HCT116 (cell line): Measurements from ENCODE around the gene C5orf24. TPM values are rescaled to one million over a fixed set of nuclear protein-coding genes. Genes with fewer than 3 reads are reported as not detected.
"Not testable (repeated sequence)": the region's sequence is repeated elsewhere in the genome, so short reads cannot be mapped to it uniquely, and the experiment has no call there.

Experiments used
- ATAC-seq: fragments of 200-7000 bp; cut with Tn5 transposase; 2 replicates; pipeline ENCODE4 v1.9.1; 2020; ENCODE audit warnings: mild to moderate bottlenecking, moderate library complexity
- BruUV-seq: library from RNA; stranded (reverse); fragments of 400-500 nt; replicated peaks from 2 replicates; lab custom pipeline; 2021; lab: Mats Ljungman, UMichigan
- CTCF ChIA-PET: fragments of 300-600 bp; sonication (Branson Sonifier 250); formaldehyde crosslinking; loops from one replicate; lab custom pipeline; 2021; ENCODE audit warnings: antibody characterized with exemption; lab: Charles Lee
- POLR2A ChIA-PET: fragments of 300-600, 350-600 bp; sonication (Branson Sonifier 250); formaldehyde crosslinking; loops from one replicate; lab custom pipeline; 2021; ENCODE audit warnings: antibody characterized with exemption; lab: Charles Lee
- RAD21 ChIA-PET, 2 experiments: fragments of 300-600 bp; sonication (Branson Sonifier 250); formaldehyde crosslinking; loops; one replicate each; lab custom pipeline; 2023; ENCODE audit warnings: low total read pairs in 2 of 2; ENCODE audit not compliant: uncharacterized antibody in 2 of 2, unreplicated experiment in 2 of 2, low non-redundant PET in 1 of 2; lab: Charles Lee
- DNase-seq: peaks from one replicate; pipeline ENCODE4 v3.0.0-alpha.2; 2010; ENCODE audit warnings: low read depth, low spot score
- H2AFZ ChIP-seq: fragments of 200-600 bp; shearing (Covaris generic), sonication (generic); 2 replicates; pipeline ENCODE4 v1.6.1; 2017; ENCODE audit warnings: low read depth, mixed run types, mixed read lengths, antibody characterized with exemption, low read length; ENCODE audit not compliant: poor library complexity, severe bottlenecking
- H3K27ac ChIP-seq: 2 replicates; pipeline ENCODE4 v1.5.1; 2012; ENCODE audit warnings: low read depth, low read length
- H3K27me3 ChIP-seq: fragments of 200-600 bp; sonication (generic); 2 replicates; pipeline ENCODE4 v1.6.1; 2016; ENCODE audit warnings: mixed run types, low read length, mixed read lengths; ENCODE audit not compliant: insufficient read depth
- H3K36me3 ChIP-seq, 2 experiments: fragments of 200-500 bp in 1 of 2; fragments of 200-600 bp in 1 of 2; sonication (Bioruptor generic) in 1 of 2; sonication (generic) in 1 of 2; 2 replicates each; pipeline versions ENCODE4 v1.5.1 to v1.6.1; 2014 to 2016; ENCODE audit warnings: low read length in 2 of 2, inconsistent platforms in 1 of 2, mixed read lengths in 1 of 2, mixed run types in 1 of 2; ENCODE audit not compliant: insufficient read depth in 2 of 2, control insufficient read depth in 1 of 2
- H3K4me1 ChIP-seq, 2 experiments: fragments of 200-600 bp in 1 of 2; sonication (generic) in 1 of 2; 2 replicates each; pipeline versions ENCODE4 v1.5.1 to v1.6.1; 2012 to 2017; ENCODE audit warnings: low read length in 2 of 2, inconsistent platforms in 1 of 2, mild to moderate bottlenecking in 1 of 2, mixed read lengths in 1 of 2, mixed run types in 1 of 2, moderate library complexity in 1 of 2; ENCODE audit not compliant: insufficient read depth in 2 of 2, control insufficient read depth in 1 of 2
- H3K4me2 ChIP-seq: fragments of 200-600 bp; sonication (generic); 2 replicates; pipeline ENCODE4 v1.6.1; 2017; ENCODE audit warnings: mixed run types, low read length, mixed read lengths
- H3K4me3 ChIP-seq, 2 experiments: fragments of 200-600 bp in 1 of 2; sonication (generic) in 1 of 2; replicated peaks in 1 of 2; 2 replicates each; pipeline ENCODE4 v1.5.1; 2011 to 2016; ENCODE audit warnings: low read length in 2 of 2, control low read depth in 1 of 2, low read depth in 1 of 2, mild to moderate bottlenecking in 1 of 2, mixed read lengths in 1 of 2, mixed run types in 1 of 2
- H3K79me2 ChIP-seq: fragments of 200-600 bp; sonication (generic); 2 replicates; pipeline ENCODE4 v1.6.1; 2017; ENCODE audit warnings: mild to moderate bottlenecking, mixed run types, low read length, moderate library complexity, mixed read lengths; ENCODE audit not compliant: insufficient read depth
- H3K9ac ChIP-seq: fragments of 200-600 bp; sonication (generic); 2 replicates; pipeline ENCODE4 v1.6.1; 2016; ENCODE audit warnings: low read length, mixed read lengths
- H3K9me2 ChIP-seq: fragments of 200-600 bp; sonication (generic), shearing (Covaris generic); 2 replicates; pipeline ENCODE4 v1.6.1; 2017; ENCODE audit warnings: mixed run types, mild to moderate bottlenecking, moderate library complexity; ENCODE audit not compliant: insufficient read depth
- H3K9me3 ChIP-seq, 2 experiments: fragments of 200-500 bp in 1 of 2; fragments of 200-600 bp in 1 of 2; sonication (Bioruptor generic) in 1 of 2; sonication (generic) in 1 of 2; 2 replicates each; pipeline ENCODE4 v1.6.1; 2014 to 2017; ENCODE audit warnings: low read length in 2 of 2, mixed read lengths in 2 of 2, inconsistent platforms in 1 of 2, low read depth in 1 of 2, mild to moderate bottlenecking in 1 of 2, mixed run types in 1 of 2, moderate library complexity in 1 of 2; ENCODE audit not compliant: control insufficient read depth in 1 of 2, insufficient read depth in 1 of 2
- H4K20me1 ChIP-seq: fragments of 200-600 bp; sonication (generic), shearing (Covaris generic); 2 replicates; pipeline ENCODE4 v1.6.1; 2017; ENCODE audit warnings: mixed run types, mild to moderate bottlenecking, moderate library complexity; ENCODE audit not compliant: insufficient read depth
- EZH2 ChIP-seq: fragments of 200-600 bp; sonication (generic); IDR thresholded peaks from 2 replicates; pipeline ENCODE4 v1.6.1; 2017; ENCODE audit warnings: antibody characterized with exemption, mixed run types
- FOSL1 ChIP-seq: IDR thresholded peaks from 2 replicates; pipeline ENCODE4 v1.6.1; 2012; ENCODE audit warnings: low read depth
- intact Hi-C: fragments of 100-400 bp; cut with micrococcal nuclease; formaldehyde crosslinking; loops from 2 replicates; pipeline ENCODE4 v1.10.0; 2022
- total RNA-seq: library from RNA; stranded (reverse); gene quantifications from one replicate; pipeline ENCODE4 v1.2.1, GENCODE V29; 2021; ENCODE audit not compliant: unreplicated experiment

C5orf24 gene
- total RNA-seq, 1 experiment from 2014 or later = 46.9 TPM

- POLR2A ChIA-PET = interaction anchor here (0.9 kb wide), 1 partner anchor 58 kb away, joined by 3 read pairs; the partner anchor contains the start of gene PCBD2
- H3K79me2 ChIP-seq = peaks cover 52% of the 10 kb centered on the region
- RAD21 ChIA-PET = no interaction called here
- TSS peak; percentile 74 for BruUV-seq
- CTCF ChIA-PET = no interaction called here
- TF ChIP-seq FOSL1 (0 out of 2 replicates have a peak, but pooled peaks have one; percentile 7), EZH2 (no peak)
- TF ChIP-seq, all 23 proteins: peak for 1
- ATAC-seq (no peak), DNase-seq (no peak)
- Histone ChIP-seq H3K9ac (peak overlapping the region; percentile 98), H3K4me2 (peak overlapping the region; percentile 74), H2AFZ (no peak overlapping the region), H3K27ac (peak overlapping the region; percentile 93), H3K4me3 (peak overlapping the region; percentile 76 to 96), H3K27me3 (no peaks in the 10 kb centered on the region), H3K36me3 (peaks cover 0 to 3% of the 10 kb centered on the region in 2 experiments; a peak in 1 of 4 replicates), H3K4me1 (peaks cover 40 to 62% of the 10 kb centered on the region in 2 experiments), H3K9me2 (no peaks in the 10 kb centered on the region), H3K9me3 (no peaks in the 10 kb centered on the region), H4K20me1 (peaks cover 7% of the 10 kb centered on the region; the same call in 1 of the 2 replicates)
- intact Hi-C loops = no loop called here
Observed at GRCh38 chr5:134846641-134846960, 833 bp downstream of the C5orf24 start.

- POLR2A ChIA-PET = interaction anchor here (1.6 to 2.0 kb wide), 2 partner anchors 9 to 55 kb away, joined by 5 to 7 read pairs; partner anchors contain the start of gene PCBD2
- H3K4me2 ChIP-seq = peak overlapping the region; percentile 74
- H4K20me1 ChIP-seq, H2AFZ ChIP-seq, H3K27me3 ChIP-seq, H3K9me2 ChIP-seq, H3K4me3 ChIP-seq, DNase-seq, H3K36me3 ChIP-seq, H3K9me3 ChIP-seq, BruUV-seq, RAD21 ChIA-PET, ATAC-seq: not testable (repeated sequence)
- CTCF ChIA-PET = interaction anchor here (1.2 kb wide), 1 partner anchor 9 kb away, joined by 7 read pairs; no protein-coding TSS in a partner anchor
- peaks cover 76% of the 10 kb centered on the region for H3K79me2 ChIP-seq
- peak overlapping the region; percentile 22; the same call in 1 of the 2 replicates for H3K9ac ChIP-seq
- intact Hi-C loops = loop anchor here (2.0 kb wide), 1 partner anchor 55 kb away; the partner anchor contains the start of gene PCBD2
- H3K27ac ChIP-seq = peak overlapping the region; percentile 68
- peaks cover 40 to 63% of the 10 kb centered on the region in 2 experiments for H3K4me1 ChIP-seq
Observed at GRCh38 chr5:134849434-134849933, 3.7 kb downstream of the C5orf24 start.
